SK-N-SH (cell line): ENCODE data around the gene ADCY7. TPM values are rescaled to one million over a fixed set of nuclear protein-coding genes. Genes with fewer than 3 reads are reported as not detected.

Source experiments
- CTCF ChIA-PET: fragments of 300-600, 350-600 bp; formaldehyde crosslinking; extraction: SDS; loops from one replicate; lab custom pipeline; 2021; lab: Yijun Ruan, JAX
- POLR2A ChIA-PET: fragments of 350-600 bp; sonication (Branson Sonifier 250); formaldehyde crosslinking; extraction: SDS; loops from one replicate; lab custom pipeline; 2020; ENCODE audit warnings: antibody characterized with exemption, inconsistent platforms; lab: Yijun Ruan, JAX
- DNase-seq: peaks from one replicate; pipeline ENCODE4 v3.0.0; 2012
- H2AFZ ChIP-seq: fragments of 200-600 bp; sonication (generic); 2 replicates; pipeline ENCODE4 v1.8.1; 2016; ENCODE audit warnings: antibody characterized with exemption, mild to moderate bottlenecking, low read depth
- H3F3A ChIP-seq: fragments of 200-600 bp; sonication (generic); replicated peaks from 2 replicates; pipeline ENCODE3; 2016; ENCODE audit warnings: antibody characterized with exemption, mild to moderate bottlenecking; ENCODE audit not compliant: insufficient read depth
- H3K27ac ChIP-seq, 2 experiments: fragments of 200-500 bp in 1 of 2; fragments of 200-600 bp in 1 of 2; sonication (Bioruptor generic) in 1 of 2; sonication (generic), shearing (Covaris generic) in 1 of 2; 2 replicates each; pipeline versions ENCODE4 v1.5.1 to v1.6.1; 2014 to 2016; ENCODE audit warnings: low read depth in 2 of 2, inconsistent platforms in 1 of 2, low read length in 1 of 2, mild to moderate bottlenecking in 1 of 2, mixed read lengths in 1 of 2
- H3K27me3 ChIP-seq: fragments of 200-600 bp; sonication (generic), shearing (Covaris generic); 2 replicates; pipeline ENCODE4 v1.6.1; 2016; ENCODE audit warnings: mixed run types; ENCODE audit not compliant: insufficient read depth
- H3K36me3 ChIP-seq, 2 experiments: fragments of 200-500 bp in 1 of 2; fragments of 200-600 bp in 1 of 2; sonication (Bioruptor generic) in 1 of 2; sonication (generic) in 1 of 2; replicated peaks in 1 of 2; 2 replicates each; pipeline versions ENCODE3 to v1.5.1; 2014 to 2016; ENCODE audit warnings: low read length in 1 of 2, mild to moderate bottlenecking in 1 of 2; ENCODE audit not compliant: insufficient read depth in 2 of 2, control insufficient read depth in 1 of 2
- H3K4me1 ChIP-seq, 2 experiments: fragments of 200-500 bp in 1 of 2; fragments of 200-600 bp in 1 of 2; sonication (Bioruptor generic) in 1 of 2; sonication (generic), shearing (Covaris generic) in 1 of 2; 2 replicates each; pipeline versions ENCODE4 v1.5.1 to v1.6.1; 2014 to 2016; ENCODE audit warnings: low read depth in 1 of 2, low read length in 1 of 2, mixed run types in 1 of 2; ENCODE audit not compliant: insufficient read depth in 2 of 2, control insufficient read depth in 1 of 2
- H3K4me2 ChIP-seq: fragments of 200-600 bp; sonication (generic), shearing (Covaris generic); 2 replicates; pipeline ENCODE4 v1.6.1; 2017; ENCODE audit warnings: mixed run types
- H3K4me3 ChIP-seq, 2 experiments: fragments of 200-500 bp in 1 of 2; fragments of 200-600 bp in 1 of 2; sonication (Bioruptor generic) in 1 of 2; sonication (generic), shearing (Covaris generic) in 1 of 2; 2 replicates each; pipeline versions ENCODE4 v1.5.1 to v1.8.1; 2014 to 2016; ENCODE audit warnings: low read depth in 2 of 2, inconsistent platforms in 1 of 2, low read length in 1 of 2, mild to moderate bottlenecking in 1 of 2, mixed read lengths in 1 of 2, moderate library complexity in 1 of 2
- H3K79me2 ChIP-seq: fragments of 200-600 bp; sonication (generic); 2 replicates; pipeline ENCODE4 v1.8.1; 2017; ENCODE audit warnings: mild to moderate bottlenecking; ENCODE audit not compliant: insufficient read depth
- H3K9ac ChIP-seq: fragments of 200-600 bp; sonication (generic); 2 replicates; pipeline ENCODE4 v1.6.1; 2017; ENCODE audit warnings: mixed run types
- H3K9me2 ChIP-seq: fragments of 200-600 bp; sonication (generic); 2 replicates; pipeline ENCODE4 v1.6.1; 2017; ENCODE audit warnings: mixed run types
- H3K9me3 ChIP-seq: fragments of 200-600 bp; sonication (generic); 2 replicates; pipeline ENCODE4 v1.6.1; 2017; ENCODE audit warnings: mixed run types, mild to moderate bottlenecking, moderate library complexity
- H4K20me1 ChIP-seq: fragments of 200-600 bp; sonication (generic); 2 replicates; pipeline ENCODE4 v1.6.1; 2017; ENCODE audit warnings: mild to moderate bottlenecking, mixed run types; ENCODE audit not compliant: insufficient read depth
- FOXJ3 ChIP-seq: sonication (generic); formaldehyde crosslinking; IDR thresholded peaks from 2 replicates; pipeline ENCODE4 v1.5.1; 2020; ENCODE audit warnings: mild to moderate bottlenecking, missing genetic modification reagents
- GABPA ChIP-seq: IDR thresholded peaks from 2 replicates; pipeline ENCODE4 v1.4.0; 2012; ENCODE audit warnings: low read depth, mild to moderate bottlenecking
- IRF3 ChIP-seq: fragments of 150-350 bp; IDR thresholded peaks from 2 replicates; pipeline ENCODE4 v1.6.1; 2016; ENCODE audit warnings: mild to moderate bottlenecking, low read depth, low read length
- JUND ChIP-seq: IDR thresholded peaks from 2 replicates; pipeline ENCODE4 v1.4.0; 2012
- MAX ChIP-seq: IDR thresholded peaks from 2 replicates; pipeline ENCODE4 v1.4.0; 2012; ENCODE audit warnings: low read depth
- MEF2A ChIP-seq: IDR thresholded peaks from 2 replicates; pipeline ENCODE4 v1.4.0; 2012; ENCODE audit warnings: low read depth, borderline replicate concordance
- MXI1 ChIP-seq: IDR thresholded peaks from 2 replicates; pipeline ENCODE4 v1.6.1; 2012; ENCODE audit warnings: mild to moderate bottlenecking, low read depth, low read length, improper control_type of control experiment
- NFIC ChIP-seq: IDR thresholded peaks from 2 replicates; pipeline ENCODE4 v1.4.0; 2012; ENCODE audit warnings: borderline replicate concordance
- NRF1 ChIP-seq: IDR thresholded peaks from 2 replicates; pipeline ENCODE4 v1.6.1; 2012; ENCODE audit warnings: low read depth, mild to moderate bottlenecking, low read length
- POLR2AphosphoS5 ChIP-seq: IDR thresholded peaks from 2 replicates; pipeline ENCODE4 v1.6.1; 2012; ENCODE audit warnings: low read depth, low read length
- RAD21 ChIP-seq: IDR thresholded peaks from 2 replicates; pipeline ENCODE4 v1.6.1; 2012; ENCODE audit warnings: mild to moderate bottlenecking, low read length
- RCOR1 ChIP-seq: fragments of 150-350 bp; IDR thresholded peaks from 2 replicates; pipeline ENCODE4 v1.6.1; 2017; ENCODE audit warnings: antibody characterized with exemption, low read length
- RFX5 ChIP-seq: IDR thresholded peaks from 2 replicates; pipeline ENCODE4 v1.6.1; 2012; ENCODE audit warnings: mild to moderate bottlenecking, improper control_type of control experiment, low read length
- SMC3 ChIP-seq: IDR thresholded peaks from 2 replicates; pipeline ENCODE4 v1.6.1; 2012; ENCODE audit warnings: low read depth, low read length, improper control_type of control experiment
- TAF1 ChIP-seq: IDR thresholded peaks from 2 replicates; pipeline ENCODE4 v1.6.1; 2012; ENCODE audit warnings: low read depth, mild to moderate bottlenecking, low read length, moderate library complexity, borderline replicate concordance
- YY1 ChIP-seq: IDR thresholded peaks from 2 replicates; pipeline ENCODE4 v1.4.0; 2012; ENCODE audit warnings: low read depth, mild to moderate bottlenecking
- WGBS: methylation state at CpG from one replicate; pipeline ENCODE4 v1.1.6; 2017; ENCODE audit warnings: low lambda C conversion rate; 5-methylcytosine and 5-hydroxymethylcytosine counted together
- polyA plus RNA-seq, 3 experiments: library from polyadenylated mRNA; depleted of rRNA; stranded (reverse); fragments of >200 nt; gene quantifications; 2 replicates each; pipeline ENCODE4 v1.2.3, GENCODE V29; 2012
- TF ChIP-seq, protein P1 (sequence below): fragments of 150-350 bp; IDR thresholded peaks from 2 replicates; pipeline ENCODE4 v1.6.1; 2017; ENCODE audit warnings: antibody characterized with exemption, low read length, low read depth, borderline replicate concordance
- TF ChIP-seq, protein P2 (sequence below): fragments of 200-600 bp; sonication (generic); IDR thresholded peaks from 2 replicates; pipeline ENCODE4 v1.6.1; 2017; ENCODE audit warnings: antibody characterized with exemption, mild to moderate bottlenecking, moderate library complexity

Gene ADCY7
- polyA plus RNA-seq, 1 of the 3 experiments (the other 2 are of a cell fraction): 14.3 TPM

DNA sequence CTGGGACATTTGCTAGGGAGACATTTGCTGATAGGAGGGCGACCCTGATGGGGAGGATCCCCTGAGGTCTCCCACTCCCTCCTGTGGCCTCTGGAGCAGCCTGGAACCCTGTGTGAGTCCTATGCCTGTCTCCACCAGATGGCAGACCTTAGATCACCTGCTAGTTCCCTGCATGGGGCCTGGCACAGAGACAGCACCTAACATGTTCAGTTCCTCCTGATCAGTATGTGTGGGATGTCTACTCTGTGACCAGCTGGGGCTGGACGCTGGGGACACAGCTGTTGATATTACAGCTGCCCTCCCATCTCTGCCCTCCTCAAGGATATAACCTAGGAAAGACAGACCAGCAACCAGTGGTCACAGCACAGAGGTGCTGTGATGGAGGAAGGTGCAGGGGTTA, 1.1 kb upstream of the ADCY7 start:
- H3F3A ChIP-seq: peaks cover 3% of the 10 kb centered on the region
- no peak overlapping the region for H3K4me3 ChIP-seq
- H3K9ac ChIP-seq: no peak overlapping the region
- no peaks in the 10 kb centered on the region for H4K20me1 ChIP-seq
- no peaks in the 10 kb centered on the region for H3K36me3 ChIP-seq
- no peaks in the 10 kb centered on the region for H3K27me3 ChIP-seq
- no peaks in the 10 kb centered on the region for H3K9me3 ChIP-seq
- H3K79me2 ChIP-seq: peaks cover 17% of the 10 kb centered on the region
- peak overlapping the region in 1 of 2 experiments; percentile 82; a peak in 2 of 4 replicates for H3K27ac ChIP-seq
- H3K9me2 ChIP-seq: no peaks in the 10 kb centered on the region
- peaks cover 18 to 28% of the 10 kb centered on the region in 2 experiments; a peak in 3 of 4 replicates for H3K4me1 ChIP-seq
- WGBS: 85% methylated on average over 2 of the region's 2 CpGs
- POLR2A ChIA-PET: interaction anchor here (1.2 kb wide), 1 partner anchor 32 kb away, joined by 3 read pairs; no protein-coding TSS in a partner anchor
- peak; percentile 49; the same call in 1 of the 2 replicates for TF ChIP-seq SMC3
- TF ChIP-seq, protein P1, sequence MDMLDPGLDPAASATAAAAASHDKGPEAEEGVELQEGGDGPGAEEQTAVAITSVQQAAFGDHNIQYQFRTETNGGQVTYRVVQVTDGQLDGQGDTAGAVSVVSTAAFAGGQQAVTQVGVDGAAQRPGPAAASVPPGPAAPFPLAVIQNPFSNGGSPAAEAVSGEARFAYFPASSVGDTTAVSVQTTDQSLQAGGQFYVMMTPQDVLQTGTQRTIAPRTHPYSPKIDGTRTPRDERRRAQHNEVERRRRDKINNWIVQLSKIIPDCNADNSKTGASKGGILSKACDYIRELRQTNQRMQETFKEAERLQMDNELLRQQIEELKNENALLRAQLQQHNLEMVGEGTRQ: no peak
- TF ChIP-seq, protein P2, sequence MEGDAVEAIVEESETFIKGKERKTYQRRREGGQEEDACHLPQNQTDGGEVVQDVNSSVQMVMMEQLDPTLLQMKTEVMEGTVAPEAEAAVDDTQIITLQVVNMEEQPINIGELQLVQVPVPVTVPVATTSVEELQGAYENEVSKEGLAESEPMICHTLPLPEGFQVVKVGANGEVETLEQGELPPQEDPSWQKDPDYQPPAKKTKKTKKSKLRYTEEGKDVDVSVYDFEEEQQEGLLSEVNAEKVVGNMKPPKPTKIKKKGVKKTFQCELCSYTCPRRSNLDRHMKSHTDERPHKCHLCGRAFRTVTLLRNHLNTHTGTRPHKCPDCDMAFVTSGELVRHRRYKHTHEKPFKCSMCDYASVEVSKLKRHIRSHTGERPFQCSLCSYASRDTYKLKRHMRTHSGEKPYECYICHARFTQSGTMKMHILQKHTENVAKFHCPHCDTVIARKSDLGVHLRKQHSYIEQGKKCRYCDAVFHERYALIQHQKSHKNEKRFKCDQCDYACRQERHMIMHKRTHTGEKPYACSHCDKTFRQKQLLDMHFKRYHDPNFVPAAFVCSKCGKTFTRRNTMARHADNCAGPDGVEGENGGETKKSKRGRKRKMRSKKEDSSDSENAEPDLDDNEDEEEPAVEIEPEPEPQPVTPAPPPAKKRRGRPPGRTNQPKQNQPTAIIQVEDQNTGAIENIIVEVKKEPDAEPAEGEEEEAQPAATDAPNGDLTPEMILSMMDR: peak; percentile 37
- no peak for TF ChIP-seq GABPA
- peak; percentile 50 for TF ChIP-seq RAD21
- TF ChIP-seq, all 33 proteins: peak for 3
- peak; percentile 62 for DNase-seq
- Histone ChIP-seq H2AFZ (no peak overlapping the region), H3K4me2 (no peak overlapping the region)
- CTCF ChIA-PET: interaction anchor here (0.8 to 1.6 kb wide), 9 partner anchors 10 to 89 kb away, joined by 3 to 8 read pairs (median 3); no protein-coding TSS in a partner anchor

DNA sequence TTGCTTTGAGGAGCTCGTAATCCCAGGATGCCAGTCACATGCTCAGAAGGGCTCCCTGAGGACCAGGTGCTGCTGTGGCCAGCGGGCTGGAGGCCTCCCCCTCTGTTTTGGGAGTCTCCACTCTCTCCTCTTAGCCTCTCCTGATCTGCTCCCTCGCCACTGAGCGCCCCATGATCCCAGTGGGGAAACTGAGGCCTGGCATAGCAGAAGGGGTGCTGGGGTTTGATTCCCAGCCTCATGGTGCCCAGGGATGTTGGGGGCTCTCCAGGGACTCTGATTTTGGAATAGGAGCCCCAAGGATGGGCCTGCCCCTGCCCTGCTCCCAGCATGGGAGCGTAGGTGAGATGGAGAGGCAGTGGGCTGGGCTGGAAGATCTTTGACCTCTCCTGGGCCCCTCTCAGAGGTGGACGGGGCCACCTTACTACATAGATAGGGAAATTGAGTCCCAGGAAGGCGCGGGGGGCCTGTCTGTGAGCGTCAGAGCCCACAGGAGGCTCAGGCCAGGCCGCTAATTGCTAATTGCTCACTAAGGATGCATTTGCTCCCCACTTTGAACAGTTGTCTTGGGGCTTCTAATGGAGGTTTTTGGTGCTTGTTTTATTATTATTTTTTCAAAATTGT, 525 bp upstream of the ADCY7 start:
- TF ChIP-seq RCOR1 (no peak), NRF1 (no peak), RFX5 (no peak), NFIC (no peak), IRF3 (no peak), MEF2A (no peak), GABPA (no peak), TAF1 (no peak), YY1 (no peak), FOXJ3 (CRISPR knock-in tag) (no peak), POLR2AphosphoS5 (no peak), MAX (no peak), MXI1 (no peak), SMC3 (no peak), JUND (no peak)
- H3K4me1 ChIP-seq: peaks cover 18 to 31% of the 10 kb centered on the region in 2 experiments; a peak in 3 of 4 replicates
- peak overlapping the region; percentile 50 to 82 for H3K27ac ChIP-seq
- POLR2A ChIA-PET: interaction anchor here (0.5 to 1.4 kb wide), 3 partner anchors 19 to 154 kb away, joined by 3 to 5 read pairs (median 3); no protein-coding TSS in a partner anchor
- no peaks in the 10 kb centered on the region for H4K20me1 ChIP-seq
- CTCF ChIA-PET: interaction anchor here (0.6 to 1.6 kb wide), 12 partner anchors 11 to 359 kb away, joined by 3 to 8 read pairs (median 3); no protein-coding TSS in a partner anchor
- DNase-seq: no peak
- peaks cover 3% of the 10 kb centered on the region for H3F3A ChIP-seq
- H3K9me3 ChIP-seq: no peaks in the 10 kb centered on the region
- H3K4me3 ChIP-seq: peak overlapping the region; percentile 42 to 64; a peak in 2 of 4 replicates
- H3K27me3 ChIP-seq: no peaks in the 10 kb centered on the region
- peak overlapping the region; percentile 85 for H3K4me2 ChIP-seq
- 96% methylated on average over 10 of the region's 10 CpGs for WGBS
- H2AFZ ChIP-seq: peak overlapping the region; percentile 81
- H3K79me2 ChIP-seq: peaks cover 17% of the 10 kb centered on the region
- H3K9ac ChIP-seq: peak overlapping the region; percentile 66
- H3K36me3 ChIP-seq: no peaks in the 10 kb centered on the region
- no peaks in the 10 kb centered on the region for H3K9me2 ChIP-seq
